ENCODE data around the gene BIRC7. TPM values are rescaled to one million over a fixed set of nuclear protein-coding genes. Genes with fewer than 3 reads are reported as not detected.

BIRC7 gene
- total RNA-seq, 6 experiments from 2014 or later = not detected

GRCh38 chr20:63190828-63191227 lies 44.9 kb upstream of the BIRC7 start:
- ATAC-seq (no peak), DNase-seq (no peak)
- Histone ChIP-seq H3K9me3 (no peaks in the 10 kb centered on the region), H3K27me3 (no peaks in the 10 kb centered on the region), H3K27ac (no peak overlapping the region), H3K36me3 (peaks cover 0 to 9% (median 0%) of the 10 kb centered on the region in 4 donors), H3K4me1 (no peaks in the 10 kb centered on the region), H3K4me3 (no peak overlapping the region)
- TF ChIP-seq CTCF (IDR thresholded peaks at IDR 0.05) = no peak
- TF ChIP-seq POLR2A (IDR thresholded peaks at IDR 0.05) = no peak
- WGBS (ENCODE audit: insufficient coverage, low coverage, low lambda C conversion rate, missing lambda C conversion rate) = no CpG with 5 or more reads among the region's 20 CpGs
- intact Hi-C loops (cut with DNase I) = no loop called here

GRCh38 chr20:63191400-63191799 lies 44.3 kb upstream of the BIRC7 start:
- no peak for TF ChIP-seq CTCF (IDR thresholded peaks at IDR 0.05)
- TF ChIP-seq POLR2A (IDR thresholded peaks at IDR 0.05) = no peak
- DNase-seq (no peak), ATAC-seq (peak in 1 of 4 donors; percentile 7)
- WGBS (ENCODE audit: insufficient coverage, low coverage, low lambda C conversion rate, missing lambda C conversion rate) = no CpG with 5 or more reads among the region's 14 CpGs
- Histone ChIP-seq H3K27me3 (no peaks in the 10 kb centered on the region), H3K4me1 (no peaks in the 10 kb centered on the region), H3K4me3 (no peak overlapping the region), H3K36me3 (peaks cover 0 to 9% (median 0%) of the 10 kb centered on the region in 4 donors), H3K27ac (no peak overlapping the region), H3K9me3 (no peaks in the 10 kb centered on the region)
- intact Hi-C loops (cut with DNase I) = no loop called here

- H3K4me3 ChIP-seq = no peak overlapping the region
- DNase-seq (no peak), ATAC-seq (no peak)
- H3K27ac ChIP-seq = no peak overlapping the region
- 89% methylated on average over 7 of the region's 21 CpGs for WGBS (ENCODE audit: insufficient coverage, low coverage, low lambda C conversion rate, missing lambda C conversion rate)
- peaks cover 0 to 9% (median 0%) of the 10 kb centered on the region in 4 donors for H3K36me3 ChIP-seq
- peaks cover 0 to under 1% (median 0%) of the 10 kb centered on the region in 4 donors for H3K4me1 ChIP-seq
- H3K9me3 ChIP-seq = no peaks in the 10 kb centered on the region
- intact Hi-C loops (cut with DNase I) = no loop called here
- H3K27me3 ChIP-seq = no peaks in the 10 kb centered on the region
- TF ChIP-seq CTCF (IDR thresholded peaks at IDR 0.05) (no peak), POLR2A (IDR thresholded peaks at IDR 0.05) (no peak)
Observed at GRCh38 chr20:63192721-63193120, 43.0 kb upstream of the BIRC7 start.

GRCh38 chr20:63194007-63194796 lies 41.5 kb upstream of the BIRC7 start:
- Histone ChIP-seq H3K4me3 (no peak overlapping the region), H3K36me3 (peaks cover 0 to 9% (median 0%) of the 10 kb centered on the region in 4 donors), H3K27me3 (no peaks in the 10 kb centered on the region), H3K4me1 (peaks cover 0 to 12% (median 4%) of the 10 kb centered on the region in 4 donors), H3K9me3 (no peaks in the 10 kb centered on the region), H3K27ac (no peak overlapping the region)
- intact Hi-C loops (cut with DNase I) = no loop called here
- WGBS (ENCODE audit: insufficient coverage, low coverage, low lambda C conversion rate, missing lambda C conversion rate) = 87% methylated on average over 14 of the region's 14 CpGs
- TF ChIP-seq POLR2A (IDR thresholded peaks at IDR 0.05) (no peak), CTCF (IDR thresholded peaks at IDR 0.05) (no peak)
- DNase-seq (no peak), ATAC-seq (no peak)

Measured in right lobe of liver (tissue), 6 donors.